Cardiac muscle cell (in vitro differentiated cells and primary cell): ENCODE measurements around the gene HDAC7. TPM values are rescaled to one million over a fixed set of nuclear protein-coding genes. Genes with fewer than 3 reads are reported as not detected.
A peak's percentile ranks its signal among the peaks of the same experiment; 100 is the strongest.
"Not testable (repeated sequence)": the region's sequence is repeated elsewhere in the genome, so short reads cannot be mapped to it uniquely, and the experiment has no call there.

Experiments
- DNase-seq, 2 donors: peaks; one replicate each; pipeline versions ENCODE4 v3.0.0 to v3.0.0-alpha.2; 2010 to 2017; ENCODE audit warnings: low read depth in 1 of 2, low spot score in 1 of 2
- H3K27ac ChIP-seq: fragments of 200-600 bp; sonication (generic); 2 replicates; pipeline ENCODE4 v1.5.1; 2016
- H3K27me3 ChIP-seq: fragments of 200-600 bp; sonication (generic); 2 replicates; pipeline ENCODE4 v1.6.0; 2016; ENCODE audit warnings: control low read depth
- H3K36me3 ChIP-seq: fragments of 200-600 bp; sonication (generic); 2 replicates; pipeline ENCODE4 v1.5.1; 2016; ENCODE audit warnings: control low read depth
- H3K4me1 ChIP-seq: fragments of 200-600 bp; sonication (generic); 2 replicates; pipeline ENCODE4 v1.8.1; 2017; ENCODE audit warnings: low read depth, mild to moderate bottlenecking, mixed run types
- H3K4me3 ChIP-seq: fragments of 200-600 bp; sonication (generic); 2 replicates; pipeline ENCODE4 v1.5.1; 2016; ENCODE audit warnings: mild to moderate bottlenecking
- H3K9me3 ChIP-seq: fragments of 200-600 bp; sonication (generic); 2 replicates; pipeline ENCODE4 v1.5.1; 2017; ENCODE audit warnings: low read depth, mild to moderate bottlenecking, control low read depth
- CTCF ChIP-seq: IDR thresholded peaks from 2 replicates; pipeline ENCODE4 v1.5.1; 2012; ENCODE audit warnings: low read depth, mild to moderate bottlenecking, low read length
- polyA plus RNA-seq: library from polyadenylated mRNA; unstranded; fragments of >200 nt; fragmentation: Nextera tagmentation; extraction: Ambion mirVana; gene quantifications from 2 replicates; pipeline ENCODE4 v1.2.1, GENCODE V29; 2016
- total RNA-seq: library from RNA; depleted of rRNA; stranded (reverse); fragments of >200 nt; gene quantifications from 2 replicates; pipeline ENCODE4 v1.2.3, GENCODE V29; 2016

HDAC7 gene
- total and polyA plus RNA-seq, 2 experiments from 2014 or later: 43.7 to 93.0 TPM

- Histone ChIP-seq H3K9me3 (no peaks in the 10 kb centered on the region), H3K27me3 (no peaks in the 10 kb centered on the region), H3K27ac (peak overlapping the region; percentile 92), H3K4me3 (peak overlapping the region; percentile 15), H3K4me1 (peaks cover 74% of the 10 kb centered on the region), H3K36me3 (no peaks in the 10 kb centered on the region)
- no peak for TF ChIP-seq CTCF
- DNase-seq: peak; percentile 91 to 94
Measured at GRCh38 chr12:47812797-47813510, 6.7 kb downstream of the HDAC7 start.

GRCh38 chr12:47811581-47812484 lies 7.9 kb downstream of the HDAC7 start:
- peak overlapping the region; percentile 92 for H3K27ac ChIP-seq
- peak in 1 of 2 donors; percentile 86 for DNase-seq
- H3K4me1 ChIP-seq: peaks cover 76% of the 10 kb centered on the region
- no peak for TF ChIP-seq CTCF
- peak overlapping the region; percentile 5 for H3K4me3 ChIP-seq
- no peaks in the 10 kb centered on the region for H3K36me3 ChIP-seq
- no peaks in the 10 kb centered on the region for H3K27me3 ChIP-seq
- H3K9me3 ChIP-seq: no peaks in the 10 kb centered on the region

- Histone ChIP-seq H3K27me3 (no peaks in the 10 kb centered on the region), H3K4me3 (no peak overlapping the region), H3K9me3 (no peaks in the 10 kb centered on the region), H3K4me1 (peaks cover 73% of the 10 kb centered on the region), H3K27ac (peak overlapping the region; percentile 92), H3K36me3 (no peaks in the 10 kb centered on the region)
- TF ChIP-seq CTCF: no peak
- DNase-seq: peak in 1 of 2 donors; percentile 28
Measured at GRCh38 chr12:47811072-47811396, 8.7 kb downstream of the HDAC7 start.

DNA sequence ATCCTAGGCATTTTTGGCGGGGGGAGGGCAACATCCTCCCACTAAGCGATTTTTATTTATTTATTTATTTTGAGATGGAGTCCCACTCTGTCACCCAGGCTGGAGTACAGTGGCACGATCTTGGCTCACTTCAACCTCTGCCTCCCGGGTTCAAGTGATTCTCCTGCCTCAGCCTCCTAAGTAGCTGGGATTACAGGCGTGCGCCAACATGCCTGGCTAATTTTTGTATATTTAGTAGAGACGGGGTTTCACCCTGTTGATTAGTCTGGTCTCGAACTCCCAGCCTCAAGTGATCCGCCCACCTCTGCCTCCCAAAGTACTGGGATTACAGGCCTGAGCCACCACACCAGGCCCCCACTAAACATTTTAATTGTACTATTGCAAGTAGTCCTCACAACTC lies 10.2 kb downstream of the HDAC7 start:
- not testable (repeated sequence) for H3K36me3 ChIP-seq, H3K9me3 ChIP-seq, DNase-seq, H3K4me3 ChIP-seq, H3K27ac ChIP-seq, H3K27me3 ChIP-seq
- peaks cover 74% of the 10 kb centered on the region for H3K4me1 ChIP-seq

DNA sequence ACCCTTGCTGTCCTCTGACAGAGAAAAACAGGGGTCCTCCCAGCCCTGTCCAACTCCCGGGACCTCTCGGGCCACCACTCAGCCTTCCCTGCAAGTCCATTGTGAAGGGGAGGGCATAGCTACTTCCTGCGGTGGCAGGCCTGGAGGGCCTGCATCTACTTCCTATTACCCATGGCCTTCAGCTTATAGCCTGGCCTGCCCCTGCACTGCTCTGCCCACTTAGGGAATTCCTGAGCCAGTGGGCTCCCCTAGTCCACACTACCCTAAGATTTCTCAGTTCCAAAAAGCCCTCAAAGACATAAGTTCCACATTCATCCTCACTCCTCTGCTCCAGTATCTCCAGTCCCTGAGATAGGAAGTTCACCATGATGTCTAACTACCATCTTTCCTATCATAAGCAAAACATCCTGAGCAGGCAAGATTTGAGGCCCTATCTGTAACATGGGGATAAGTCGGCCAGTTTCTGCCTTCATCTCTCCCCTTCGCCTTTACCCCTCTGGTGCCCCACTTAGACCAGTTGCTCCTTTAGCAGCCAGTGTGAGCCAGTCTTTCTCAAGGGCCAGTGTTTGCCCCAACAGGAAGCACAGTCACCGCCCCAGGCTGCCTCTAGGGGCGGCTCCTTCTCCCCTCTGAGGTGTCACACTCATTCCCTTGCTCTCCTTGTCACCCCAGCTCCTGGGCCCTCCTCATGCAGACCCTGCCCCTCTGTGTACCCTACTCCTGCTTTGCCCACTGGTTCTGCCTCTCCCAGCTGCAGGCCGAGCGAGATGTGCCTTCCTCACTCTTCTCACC lies 10.9 kb downstream of the HDAC7 start:
- H3K36me3 ChIP-seq: no peaks in the 10 kb centered on the region
- H3K4me1 ChIP-seq: peaks cover 70% of the 10 kb centered on the region
- peak overlapping the region; percentile 80 for H3K27ac ChIP-seq
- DNase-seq: no peak
- peak; percentile 24 for TF ChIP-seq CTCF
- no peak overlapping the region for H3K4me3 ChIP-seq
- H3K9me3 ChIP-seq: no peaks in the 10 kb centered on the region
- H3K27me3 ChIP-seq: no peaks in the 10 kb centered on the region
